GM12878 (cell line): Measurements from ENCODE around the gene STARD4. TPM values are rescaled to one million over a fixed set of nuclear protein-coding genes. Genes with fewer than 3 reads are reported as not detected.
A peak's percentile ranks its signal among the peaks of the same experiment; 100 is the strongest.

Source experiments
- ATAC-seq: fragments of 200-7000 bp; cut with Tn5 transposase; 3 replicates; pipeline ENCODE4 v1.9.1; 2020; ENCODE audit warnings: mild to moderate bottlenecking, moderate library complexity
- BruUV-seq: library from RNA; stranded (reverse); fragments of 400-500 nt; replicated peaks from 2 replicates; lab custom pipeline; 2021; lab: Mats Ljungman, UMichigan
- CTCF ChIA-PET: fragments of 300-600 bp; sonication (Branson Sonifier 250); formaldehyde crosslinking; extraction: SDS; loops from one replicate; lab custom pipeline; 2021; ENCODE audit warnings: inconsistent platforms; lab: Yijun Ruan, JAX
- POLR2A ChIA-PET: fragments of 350-600 bp; formaldehyde crosslinking; extraction: SDS; loops from one replicate; lab custom pipeline; 2021; ENCODE audit warnings: inconsistent platforms; lab: Charles Lee
- RAD21 ChIA-PET: fragments of 300-600 bp; sonication (Branson Sonifier 250); formaldehyde crosslinking; loops from one replicate; lab custom pipeline; 2023; ENCODE audit warnings: antibody characterized with exemption; ENCODE audit not compliant: unreplicated experiment; lab: Charles Lee
- SMC1A ChIA-PET: fragments of 300-600 bp; sonication (Branson Sonifier 250); formaldehyde crosslinking; loops from one replicate; lab custom pipeline; 2023; ENCODE audit not compliant: unreplicated experiment, uncharacterized antibody; lab: Charles Lee
- DNase-seq: peaks from one replicate; pipeline ENCODE4 v3.0.0-alpha.2; 2011; ENCODE audit warnings: low read depth, low spot score
- FAIRE-seq: peaks from 3 replicates; lab custom pipeline; 2011; peaks lifted over from hg19 to GRCh38; lab: Jason Lieb, UNC
- H2AFZ ChIP-seq: 2 replicates; pipeline ENCODE4 v1.6.0; 2011; ENCODE audit warnings: low read depth, low read length, control low read depth; ENCODE audit not compliant: control insufficient read depth
- H3K27ac ChIP-seq: 2 replicates; pipeline ENCODE4 v1.5.1; 2011; ENCODE audit warnings: control low read depth; ENCODE audit not compliant: control insufficient read depth, insufficient read depth
- H3K27me3 ChIP-seq, 2 experiments: replicated peaks in 1 of 2; 2 replicates each; pipeline versions ENCODE4 v1.6.0 to v1.6.1; 2011; ENCODE audit warnings: low read length in 1 of 2; ENCODE audit not compliant: control insufficient read depth in 2 of 2, insufficient read depth in 2 of 2
- H3K36me3 ChIP-seq, 2 experiments: 2 replicates each; pipeline ENCODE4 v1.5.1; 2011; ENCODE audit warnings: low read length in 1 of 2; ENCODE audit not compliant: control insufficient read depth in 2 of 2, insufficient read depth in 2 of 2
- H3K4me1 ChIP-seq: 2 replicates; pipeline ENCODE4 v1.6.1; 2011; ENCODE audit warnings: mild to moderate bottlenecking, low read length, moderate library complexity, mixed read lengths; ENCODE audit not compliant: control insufficient read depth, insufficient read depth
- H3K4me2 ChIP-seq: 2 replicates; pipeline ENCODE4 v1.6.0; 2011; ENCODE audit warnings: control low read depth; ENCODE audit not compliant: control insufficient read depth, insufficient read depth
- H3K4me3 ChIP-seq: fragments of 200-600 bp; sonication (generic); 2 replicates; pipeline ENCODE4 v1.5.1; 2016
- H3K79me2 ChIP-seq: 2 replicates; pipeline ENCODE4 v1.6.0; 2011; ENCODE audit warnings: low read length; ENCODE audit not compliant: control insufficient read depth, insufficient read depth
- H3K9ac ChIP-seq: 2 replicates; pipeline ENCODE4 v1.8.0; 2011; ENCODE audit warnings: low read length, control low read depth, mixed read lengths; ENCODE audit not compliant: control insufficient read depth, insufficient read depth
- H3K9me3 ChIP-seq: replicated peaks from 3 replicates; pipeline ENCODE4 v1.5.1; 2011; ENCODE audit warnings: mild to moderate bottlenecking, low read length; ENCODE audit not compliant: control insufficient read depth, insufficient read depth
- H4K20me1 ChIP-seq: 2 replicates; pipeline ENCODE4 v1.6.0; 2011; ENCODE audit not compliant: control insufficient read depth, insufficient read depth
- HSF1 ChIP-seq: fragments of 150-350 bp; IDR thresholded peaks from 2 replicates; pipeline ENCODE4 v1.6.1; 2014; ENCODE audit warnings: mild to moderate bottlenecking, low read depth, low read length
- IRF5 ChIP-seq: fragments of 450-650 bp; IDR thresholded peaks from 2 replicates; pipeline ENCODE4 v1.6.1; 2017; ENCODE audit warnings: borderline replicate concordance
- POLR2AphosphoS2 ChIP-seq: IDR thresholded peaks from 2 replicates; pipeline ENCODE4 v1.6.1; 2011; ENCODE audit warnings: low read depth, mild to moderate bottlenecking, low read length, improper control_type of control experiment, moderate library complexity
- WGBS: methylation state at CpG from one replicate; pipeline ENCODE4 v1.1.6; 2016; ENCODE audit warnings: low lambda C conversion rate; ENCODE audit not compliant: insufficient replicate concordance, insufficient coverage; ENCODE audit errors: missing lambda C conversion rate; 5-methylcytosine and 5-hydroxymethylcytosine counted together
- in situ Hi-C: fragments of 300-500 bp; cut with MboI; formaldehyde crosslinking; loops from 9 replicates; pipeline ENCODE4 v1.14.3; 2018; ENCODE audit warnings: mixed read lengths
- intact Hi-C: fragments of 100-400 bp; cut with micrococcal nuclease; formaldehyde crosslinking; loops from one replicate; pipeline ENCODE4 v1.14.2; 2022; ENCODE audit not compliant: unreplicated experiment
- polyA plus RNA-seq, 11 experiments: library from polyadenylated mRNA; depleted of rRNA in 4 of 11; unstranded in 6 of 11; stranded (reverse) in 5 of 11; fragments of >200 nt; fragmentation: Nextera tagmentation in 4 of 11; fragmentation: Illumina TruSeq in 1 of 11; extraction: Ambion mirVana in 4 of 11; extraction: Trizol in 1 of 11; gene quantifications; 1 replicate in 1 of 11; 2 replicates in 10 of 11; pipeline versions ENCODE4 v1.2.1 to v1.2.3, GENCODE V29; 2011 to 2016; ENCODE audit warnings: inconsistent platforms in 2 of 11, missing spikeins in 2 of 11, low read depth in 1 of 11
- total RNA-seq, 4 experiments: library from RNA; depleted of rRNA in 3 of 4; stranded (reverse); fragments of >200 nt in 3 of 4; fragmentation: Illumina TruSeq in 1 of 4; extraction: Trizol in 1 of 4; gene quantifications; 2 replicates each; pipeline versions ENCODE4 v1.2.1 to v1.2.3, GENCODE V29; 2013 to 2021

Gene STARD4
- total and polyA plus RNA-seq, 10 of the 15 experiments (the other 5 are each of a cell fraction or from before 2014, with no cell fraction given) = 41.9 to 190 (median 71.6) TPM

- no peaks in the 10 kb centered on the region for H3K9me3 ChIP-seq
- ChIA-PET SMC1A (interaction anchor here (0.6 to 6.9 kb wide), 5 partner anchors 10 to 612 kb away, joined by 3 to 46 read pairs (median 7); no protein-coding TSS in a partner anchor), POLR2A (interaction anchor here (1.0 kb wide), 1 partner anchor 334 kb away, joined by 3 read pairs; no protein-coding TSS in a partner anchor), RAD21 (interaction anchor here (1.0 kb wide), 1 partner anchor 14 kb away, joined by 4 read pairs; no protein-coding TSS in a partner anchor), CTCF (interaction anchor here (1.0 to 1.6 kb wide), 2 partner anchors 8 to 15 kb away, joined by 3 to 5 read pairs; no protein-coding TSS in a partner anchor)
- TF ChIP-seq IRF5 (no peak), POLR2AphosphoS2 (peak; percentile 47; the same call in 1 of the 2 replicates)
- peaks cover 6% of the 10 kb centered on the region; the same call in 1 of the 2 replicates for H3K4me1 ChIP-seq
- FAIRE-seq (no peak), DNase-seq (no peak), ATAC-seq (no peak)
- no peak overlapping the region for H3K4me2 ChIP-seq
- no TSS peak for BruUV-seq
- peaks cover 2 to 17% of the 10 kb centered on the region in 2 experiments; a peak in 3 of 4 replicates for H3K36me3 ChIP-seq
- no peak overlapping the region for H3K9ac ChIP-seq
- no peaks in the 10 kb centered on the region for H4K20me1 ChIP-seq
- no peaks in the 10 kb centered on the region for H3K27me3 ChIP-seq
- intact Hi-C loops (no loop called here), in situ Hi-C loops (no loop called here)
- H3K79me2 ChIP-seq = peaks cover 8% of the 10 kb centered on the region
- no peak overlapping the region for H3K27ac ChIP-seq
- H3K4me3 ChIP-seq = no peak overlapping the region
- no peak overlapping the region for H2AFZ ChIP-seq
- 96% methylated on average over 2 of the region's 2 CpGs for WGBS
Observed at GRCh38 chr5:111493031-111493430, 19.3 kb downstream of the STARD4 start.

- no peaks in the 10 kb centered on the region for H3K9me3 ChIP-seq
- RAD21 ChIA-PET = no interaction called here
Observed at GRCh38 chr5:111488353-111488752, 24.0 kb downstream of the STARD4 start.

More at GRCh38 chr5:111488353-111488752, 24.0 kb downstream of the STARD4 start:
- in situ Hi-C loops = no loop called here
- Histone ChIP-seq H3K4me2 (no peak overlapping the region), H4K20me1 (no peaks in the 10 kb centered on the region), H3K4me3 (no peak overlapping the region), H3K27ac (no peak overlapping the region), H3K4me1 (no peaks in the 10 kb centered on the region), H3K36me3 (peaks cover 2 to 7% of the 10 kb centered on the region in 2 experiments; a peak in 3 of 4 replicates), H2AFZ (no peak overlapping the region), H3K27me3 (no peaks in the 10 kb centered on the region), H3K79me2 (no peaks in the 10 kb centered on the region), H3K9ac (no peak overlapping the region)
- no peak for TF ChIP-seq HSF1
- ChIA-PET POLR2A (no interaction called here), SMC1A (interaction anchor here (0.9 to 1.5 kb wide), 3 partner anchors 10 to 39 kb away, joined by 3 to 4 read pairs (median 4); no protein-coding TSS in a partner anchor), CTCF (interaction anchor here (0.6 to 1.1 kb wide), 2 partner anchors 658 to 1068 kb away, joined by 3 read pairs; no protein-coding TSS in a partner anchor)
- FAIRE-seq = no peak
- DNase-seq = no peak
- ATAC-seq = no peak
- BruUV-seq = no TSS peak
- intact Hi-C loops = loop anchor here (5.0 kb wide), 1 partner anchor 331 kb away; no protein-coding TSS in a partner anchor
